ENCODE data around the gene PDZD2.

- TF ChIP-seq, protein P1, sequence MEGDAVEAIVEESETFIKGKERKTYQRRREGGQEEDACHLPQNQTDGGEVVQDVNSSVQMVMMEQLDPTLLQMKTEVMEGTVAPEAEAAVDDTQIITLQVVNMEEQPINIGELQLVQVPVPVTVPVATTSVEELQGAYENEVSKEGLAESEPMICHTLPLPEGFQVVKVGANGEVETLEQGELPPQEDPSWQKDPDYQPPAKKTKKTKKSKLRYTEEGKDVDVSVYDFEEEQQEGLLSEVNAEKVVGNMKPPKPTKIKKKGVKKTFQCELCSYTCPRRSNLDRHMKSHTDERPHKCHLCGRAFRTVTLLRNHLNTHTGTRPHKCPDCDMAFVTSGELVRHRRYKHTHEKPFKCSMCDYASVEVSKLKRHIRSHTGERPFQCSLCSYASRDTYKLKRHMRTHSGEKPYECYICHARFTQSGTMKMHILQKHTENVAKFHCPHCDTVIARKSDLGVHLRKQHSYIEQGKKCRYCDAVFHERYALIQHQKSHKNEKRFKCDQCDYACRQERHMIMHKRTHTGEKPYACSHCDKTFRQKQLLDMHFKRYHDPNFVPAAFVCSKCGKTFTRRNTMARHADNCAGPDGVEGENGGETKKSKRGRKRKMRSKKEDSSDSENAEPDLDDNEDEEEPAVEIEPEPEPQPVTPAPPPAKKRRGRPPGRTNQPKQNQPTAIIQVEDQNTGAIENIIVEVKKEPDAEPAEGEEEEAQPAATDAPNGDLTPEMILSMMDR (IDR thresholded peaks at IDR 0.05): no peak
- TF ChIP-seq POLR2A (IDR thresholded peaks at IDR 0.05): no peak
These were observed 121.0 kb downstream of the PDZD2 start for GRCh38 chr5:31759925-31760324.
